ENCODE data around the gene PISD.
"Not testable (repeated sequence)": the region's sequence is repeated elsewhere in the genome, so short reads cannot be mapped to it uniquely, and the experiment has no call there.

The PISD gene

GRCh38 chr22:31676700-31677099, 14.7 kb upstream of the PISD start:
- Histone ChIP-seq H3K23ac (ENCODE audit: low read length in 2 of 2) (no peak overlapping the region), H3K79me1 (replicated peaks; ENCODE audit: low read length, poor library complexity, severe bottlenecking) (no peaks in the 10 kb centered on the region), H3K18ac (ENCODE audit: low read depth in 1 of 2, low read length in 2 of 2) (no peak overlapping the region), H3K4me3 (ENCODE audit: insufficient read depth in 1 of 2, low read depth in 1 of 2, low read length in 2 of 2) (peak overlapping the region in 1 of 2 experiments; percentile 79), H3K14ac (ENCODE audit: low read length in 2 of 2) (no peak overlapping the region), H4K91ac (ENCODE audit: low read length) (no peak overlapping the region), H2AFZ (ENCODE audit: low read depth, low read length) (peak overlapping the region; percentile 46), H3K27ac (ENCODE audit: low read length, poor library complexity, severe bottlenecking) (no peak overlapping the region), H2BK5ac (ENCODE audit: low read depth, low read length, poor library complexity, severe bottlenecking) (no peak overlapping the region), H3K4ac (ENCODE audit: low read depth in 1 of 2, low read length in 2 of 2) (peak overlapping the region in 1 of 2 experiments; percentile 88), H3K36me3 (ENCODE audit: control insufficient read depth in 1 of 2, insufficient read depth in 2 of 2, low read depth in 1 of 2, low read length in 2 of 2) (no peaks in the 10 kb centered on the region), H4K8ac (ENCODE audit: low read length) (peak overlapping the region; percentile 68), H2BK120ac (ENCODE audit: low read depth, low read length) (no peak overlapping the region), H3K9me3 (ENCODE audit: control insufficient read depth, low read length) (no peaks in the 10 kb centered on the region), H3K27me3 (ENCODE audit: control insufficient read depth in 1 of 2, insufficient read depth in 1 of 2, low read length in 2 of 2) (no peaks in the 10 kb centered on the region), H2BK12ac (ENCODE audit: low read length in 2 of 2) (no peak overlapping the region), H2BK15ac (ENCODE audit: low read depth, poor library complexity, severe bottlenecking) (no peak overlapping the region), H3K4me2 (ENCODE audit: low read length, poor library complexity, severe bottlenecking) (peak overlapping the region; percentile 12), H3K9ac (ENCODE audit: low read length) (peak overlapping the region; percentile 89), H3K4me1 (ENCODE audit: control insufficient read depth, insufficient read depth, low read depth, low read length) (peaks cover 8% of the 10 kb centered on the region), H2AK5ac (ENCODE audit: low read length, severe bottlenecking) (no peak overlapping the region)
- DNase-seq = peak; percentile 83
- WGBS = 7% methylated on average over 25 of the region's 25 CpGs

GRCh38 chr22:31674219-31674618, 12.2 kb upstream of the PISD start:
- not testable (repeated sequence) for H3K9ac ChIP-seq (ENCODE audit: low read length); H3K27me3 ChIP-seq (ENCODE audit: control insufficient read depth in 1 of 2, insufficient read depth in 1 of 2, low read length in 2 of 2); DNase-seq; H2AK5ac ChIP-seq (ENCODE audit: low read length, severe bottlenecking); H3K18ac ChIP-seq (ENCODE audit: low read depth in 1 of 2, low read length in 2 of 2); H3K27ac ChIP-seq (ENCODE audit: low read length, poor library complexity, severe bottlenecking); H4K91ac ChIP-seq (ENCODE audit: low read length); H3K4me2 ChIP-seq (ENCODE audit: low read length, poor library complexity, severe bottlenecking); H3K14ac ChIP-seq (ENCODE audit: low read length in 2 of 2); H3K9me3 ChIP-seq (ENCODE audit: control insufficient read depth, low read length); H2BK5ac ChIP-seq (ENCODE audit: low read depth, low read length, poor library complexity, severe bottlenecking); H3K4ac ChIP-seq (ENCODE audit: low read depth in 1 of 2, low read length in 2 of 2); H3K36me3 ChIP-seq (ENCODE audit: control insufficient read depth in 1 of 2, insufficient read depth in 2 of 2, low read depth in 1 of 2, low read length in 2 of 2); H4K8ac ChIP-seq (ENCODE audit: low read length); H3K4me3 ChIP-seq (ENCODE audit: insufficient read depth in 1 of 2, low read depth in 1 of 2, low read length in 2 of 2); H3K23ac ChIP-seq (ENCODE audit: low read length in 2 of 2); H2BK15ac ChIP-seq (ENCODE audit: low read depth, poor library complexity, severe bottlenecking); H2BK120ac ChIP-seq (ENCODE audit: low read depth, low read length); H2BK12ac ChIP-seq (ENCODE audit: low read length in 2 of 2); H3K4me1 ChIP-seq (ENCODE audit: control insufficient read depth, insufficient read depth, low read depth, low read length); H2AFZ ChIP-seq (ENCODE audit: low read depth, low read length); H3K79me1 ChIP-seq (replicated peaks; ENCODE audit: low read length, poor library complexity, severe bottlenecking)
- WGBS = 100% methylated on average over 4 of the region's 5 CpGs

- not testable (repeated sequence) for H3K4me3 ChIP-seq (ENCODE audit: insufficient read depth in 1 of 2, low read depth in 1 of 2, low read length in 2 of 2); H3K79me1 ChIP-seq (replicated peaks; ENCODE audit: low read length, poor library complexity, severe bottlenecking); H3K27me3 ChIP-seq (ENCODE audit: control insufficient read depth in 1 of 2, insufficient read depth in 1 of 2, low read length in 2 of 2); H3K9ac ChIP-seq (ENCODE audit: low read length); H4K8ac ChIP-seq (ENCODE audit: low read length); H3K23ac ChIP-seq (ENCODE audit: low read length in 2 of 2); H3K18ac ChIP-seq (ENCODE audit: low read depth in 1 of 2, low read length in 2 of 2); H3K9me3 ChIP-seq (ENCODE audit: control insufficient read depth, low read length); H3K36me3 ChIP-seq (ENCODE audit: control insufficient read depth in 1 of 2, insufficient read depth in 2 of 2, low read depth in 1 of 2, low read length in 2 of 2); H2AK5ac ChIP-seq (ENCODE audit: low read length, severe bottlenecking); H2BK15ac ChIP-seq (ENCODE audit: low read depth, poor library complexity, severe bottlenecking); H3K14ac ChIP-seq (ENCODE audit: low read length in 2 of 2); H4K91ac ChIP-seq (ENCODE audit: low read length); H2AFZ ChIP-seq (ENCODE audit: low read depth, low read length); H2BK120ac ChIP-seq (ENCODE audit: low read depth, low read length); H3K4me2 ChIP-seq (ENCODE audit: low read length, poor library complexity, severe bottlenecking); H2BK5ac ChIP-seq (ENCODE audit: low read depth, low read length, poor library complexity, severe bottlenecking); H2BK12ac ChIP-seq (ENCODE audit: low read length in 2 of 2); H3K4ac ChIP-seq (ENCODE audit: low read depth in 1 of 2, low read length in 2 of 2); DNase-seq; H3K27ac ChIP-seq (ENCODE audit: low read length, poor library complexity, severe bottlenecking); H3K4me1 ChIP-seq (ENCODE audit: control insufficient read depth, insufficient read depth, low read depth, low read length)
- WGBS = 98% methylated on average over 4 of the region's 4 CpGs
These were observed 6.8 kb upstream of the PISD start for GRCh38 chr22:31668849-31669248.

- Histone ChIP-seq H2BK120ac (ENCODE audit: low read depth, low read length) (no peak overlapping the region), H4K91ac (ENCODE audit: low read length) (no peak overlapping the region), H3K9me3 (ENCODE audit: control insufficient read depth, low read length) (no peaks in the 10 kb centered on the region), H3K23ac (ENCODE audit: low read length in 2 of 2) (no peak overlapping the region), H3K79me1 (replicated peaks; ENCODE audit: low read length, poor library complexity, severe bottlenecking) (no peaks in the 10 kb centered on the region), H3K36me3 (ENCODE audit: control insufficient read depth in 1 of 2, insufficient read depth in 2 of 2, low read depth in 1 of 2, low read length in 2 of 2) (no peaks in the 10 kb centered on the region), H3K4me2 (ENCODE audit: low read length, poor library complexity, severe bottlenecking) (peak overlapping the region; percentile 54), H2AFZ (ENCODE audit: low read depth, low read length) (peak overlapping the region; percentile 79), H2BK12ac (ENCODE audit: low read length in 2 of 2) (no peak overlapping the region), H3K27ac (ENCODE audit: low read length, poor library complexity, severe bottlenecking) (peak overlapping the region; percentile 26), H3K18ac (ENCODE audit: low read depth in 1 of 2, low read length in 2 of 2) (peak overlapping the region in 1 of 2 experiments; percentile 0), H4K8ac (ENCODE audit: low read length) (peak overlapping the region; percentile 33), H2BK5ac (ENCODE audit: low read depth, low read length, poor library complexity, severe bottlenecking) (no peak overlapping the region), H3K4me1 (ENCODE audit: control insufficient read depth, insufficient read depth, low read depth, low read length) (peaks cover 13% of the 10 kb centered on the region), H2BK15ac (ENCODE audit: low read depth, poor library complexity, severe bottlenecking) (no peak overlapping the region), H3K27me3 (ENCODE audit: control insufficient read depth in 1 of 2, insufficient read depth in 1 of 2, low read length in 2 of 2) (no peaks in the 10 kb centered on the region), H3K9ac (ENCODE audit: low read length) (peak overlapping the region; percentile 95), H3K14ac (ENCODE audit: low read length in 2 of 2) (no peak overlapping the region), H2AK5ac (ENCODE audit: low read length, severe bottlenecking) (no peak overlapping the region), H3K4ac (ENCODE audit: low read depth in 1 of 2, low read length in 2 of 2) (peak overlapping the region in 1 of 2 experiments; percentile 64), H3K4me3 (ENCODE audit: insufficient read depth in 1 of 2, low read depth in 1 of 2, low read length in 2 of 2) (peak overlapping the region in 1 of 2 experiments; percentile 93)
- 77% methylated on average over 8 of the region's 8 CpGs for WGBS
- no peak for DNase-seq
These were observed 638 bp upstream of the PISD start for GRCh38 chr22:31662668-31663037.
